GM08714 (cell line): ENCODE measurements around the gene PDGFRB.

Source experiments
- H3K4me3 ChIP-seq: fragments of 200-500 bp; sonication (Bioruptor generic); 2 replicates; pipeline ENCODE4 v1.5.1; 2014; ENCODE audit warnings: mild to moderate bottlenecking, low read length, inconsistent platforms
- ZNF274 ChIP-seq: IDR thresholded peaks from 2 replicates; pipeline ENCODE4 v1.6.1; 2012; ENCODE audit warnings: mild to moderate bottlenecking, low read depth, low read length

The PDGFRB gene

GRCh38 chr5:150175536-150175935 is 19.9 kb upstream of the PDGFRB start:
- H3K4me3 ChIP-seq, result no peak overlapping the region
- no peak for TF ChIP-seq ZNF274

DNA sequence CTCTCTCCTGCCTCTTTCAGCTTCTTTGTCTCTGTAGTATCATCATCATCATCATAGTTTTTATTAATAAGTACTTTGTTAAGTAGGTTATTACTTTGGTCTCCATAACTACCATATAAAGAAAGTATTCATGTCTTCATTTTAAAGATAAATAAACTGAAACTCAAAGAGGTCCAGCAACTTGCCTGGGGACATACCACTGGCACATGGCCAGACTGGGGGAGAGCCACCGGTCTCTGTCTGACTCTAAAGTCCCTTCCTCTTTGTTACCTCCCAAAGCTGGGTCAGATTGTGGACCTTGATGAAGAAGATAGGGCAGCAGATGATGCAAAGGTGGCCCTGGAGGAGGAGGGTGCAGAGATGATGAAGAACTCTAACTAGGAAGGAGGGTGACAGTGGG is 19.4 kb upstream of the PDGFRB start:
- no peak overlapping the region for H3K4me3 ChIP-seq
- no peak for TF ChIP-seq ZNF274

GRCh38 chr5:150174285-150174684 is 18.6 kb upstream of the PDGFRB start:
- H3K4me3 ChIP-seq, result no peak overlapping the region
- no peak for TF ChIP-seq ZNF274

DNA sequence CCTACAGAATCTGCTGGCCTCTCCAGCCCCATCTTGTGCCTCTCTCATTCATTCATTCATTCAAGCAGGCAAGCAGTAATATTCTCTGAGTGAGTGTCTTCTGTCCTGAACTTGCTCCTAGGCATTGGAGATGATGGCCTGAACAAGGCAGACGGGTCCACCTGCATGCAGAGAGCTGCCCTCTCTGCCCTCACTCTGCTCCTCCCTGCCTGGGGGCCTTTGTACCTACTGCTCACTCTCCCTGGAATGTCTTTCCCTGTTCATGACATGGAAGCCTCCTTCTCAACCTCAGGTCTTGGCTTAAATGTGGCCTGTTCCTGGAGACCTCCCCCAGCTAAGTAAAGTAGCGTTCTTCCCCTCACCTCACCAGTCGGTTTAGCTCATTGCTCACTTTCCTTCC is 17.5 kb upstream of the PDGFRB start:
- TF ChIP-seq ZNF274, result no peak
- H3K4me3 ChIP-seq, result no peak overlapping the region

DNA sequence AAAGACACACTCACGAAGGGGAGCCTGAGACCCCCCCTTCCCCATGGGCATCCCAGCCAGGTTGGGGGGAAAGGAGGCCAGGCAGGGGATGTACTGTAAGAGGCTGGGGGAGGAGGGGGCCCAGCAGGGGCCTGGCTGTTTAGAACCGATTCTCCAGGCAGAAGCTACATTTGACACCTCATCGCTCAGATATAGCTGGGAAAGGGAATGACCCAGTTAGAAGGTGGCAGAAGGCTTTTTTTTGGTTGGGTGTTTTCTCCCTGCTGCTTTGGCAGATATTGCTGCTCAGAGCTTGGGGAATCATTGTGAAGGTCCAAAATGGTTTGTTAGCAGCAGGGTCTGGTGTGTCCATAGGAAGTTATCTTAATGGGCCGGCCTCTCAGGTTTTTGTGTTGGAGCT is 16.9 kb upstream of the PDGFRB start:
- no peak overlapping the region for H3K4me3 ChIP-seq

DNA sequence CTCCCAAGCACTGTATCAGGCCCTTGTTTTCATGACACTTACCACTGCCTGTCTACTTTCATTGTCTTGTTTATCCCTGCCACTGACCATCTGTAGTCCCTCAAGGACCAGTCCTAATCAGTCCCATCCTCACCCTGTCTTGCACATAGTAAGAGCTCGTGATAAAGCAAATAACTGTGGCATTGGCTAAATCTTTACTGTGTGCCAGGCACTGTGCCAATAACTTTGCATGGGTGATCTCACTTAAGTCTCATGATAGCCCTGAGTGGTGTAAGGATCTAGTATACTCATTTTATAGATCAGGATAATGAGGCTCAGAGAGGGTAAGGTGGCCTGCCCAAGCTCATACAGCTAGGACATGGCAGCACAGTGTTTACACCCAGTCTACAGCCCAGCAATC is 16.5 kb upstream of the PDGFRB start:
- no peak overlapping the region for H3K4me3 ChIP-seq
- no peak for TF ChIP-seq ZNF274

More for the DNA sequence above, 16.9 kb upstream of the PDGFRB start:
- TF ChIP-seq ZNF274, result no peak

DNA sequence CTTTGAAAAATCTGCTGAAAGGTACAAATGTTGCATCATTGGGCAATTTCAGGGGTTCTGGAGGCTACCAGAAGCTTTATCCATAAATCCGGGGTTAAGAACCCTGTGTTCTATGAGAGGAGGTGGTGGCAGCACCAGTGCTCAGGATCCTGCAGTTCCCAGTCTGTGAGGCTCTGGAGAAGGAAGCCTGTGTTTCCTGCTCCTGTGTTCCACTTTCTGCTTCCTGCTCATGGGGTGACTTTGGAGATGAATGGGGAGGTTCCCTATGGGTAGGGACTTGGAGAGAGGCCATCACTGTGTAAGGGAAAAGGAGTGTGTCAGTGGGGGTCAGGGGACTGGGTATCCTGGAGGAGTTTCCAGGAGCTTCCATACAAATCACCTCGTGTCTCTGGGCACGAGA is 13.2 kb upstream of the PDGFRB start:
- H3K4me3 ChIP-seq, result no peak overlapping the region
- TF ChIP-seq ZNF274, result no peak

DNA sequence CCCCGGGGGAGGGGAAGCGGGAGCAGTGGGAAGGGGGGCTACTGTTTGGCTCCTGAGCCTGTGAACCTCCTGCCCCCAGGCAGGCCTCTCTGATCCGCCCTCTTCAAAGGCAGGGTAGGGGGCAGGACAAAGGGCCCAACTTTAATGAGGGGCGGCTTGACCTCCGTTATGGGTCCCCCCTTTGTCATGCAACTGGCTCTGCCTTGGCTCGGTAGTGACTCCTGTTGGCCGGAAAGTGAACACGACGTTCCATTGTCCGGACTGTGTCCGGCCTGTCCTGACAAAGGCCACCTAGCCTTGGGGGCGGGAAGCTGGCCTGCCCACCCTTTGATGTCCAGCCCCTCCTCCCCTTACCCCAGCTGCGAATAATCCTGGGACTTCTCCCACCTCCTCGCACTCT is 12.3 kb upstream of the PDGFRB start:
- no peak for TF ChIP-seq ZNF274
- no peak overlapping the region for H3K4me3 ChIP-seq

GRCh38 chr5:150167512-150167850 is 11.8 kb upstream of the PDGFRB start:
- TF ChIP-seq ZNF274, result no peak
- H3K4me3 ChIP-seq, result no peak overlapping the region

- no peak within 1 kb of the TSS for H3K4me3 ChIP-seq
- TF ChIP-seq ZNF274, result no peak
These were observed 11.2 kb upstream of the PDGFRB start, which contains the start of gene CDX1 for GRCh38 chr5:150166650-150167511. TSS of gene CDX1 (plus strand) at chr5:150166778. CDS start at chr5:150166877, 99 bp downstream.

DNA sequence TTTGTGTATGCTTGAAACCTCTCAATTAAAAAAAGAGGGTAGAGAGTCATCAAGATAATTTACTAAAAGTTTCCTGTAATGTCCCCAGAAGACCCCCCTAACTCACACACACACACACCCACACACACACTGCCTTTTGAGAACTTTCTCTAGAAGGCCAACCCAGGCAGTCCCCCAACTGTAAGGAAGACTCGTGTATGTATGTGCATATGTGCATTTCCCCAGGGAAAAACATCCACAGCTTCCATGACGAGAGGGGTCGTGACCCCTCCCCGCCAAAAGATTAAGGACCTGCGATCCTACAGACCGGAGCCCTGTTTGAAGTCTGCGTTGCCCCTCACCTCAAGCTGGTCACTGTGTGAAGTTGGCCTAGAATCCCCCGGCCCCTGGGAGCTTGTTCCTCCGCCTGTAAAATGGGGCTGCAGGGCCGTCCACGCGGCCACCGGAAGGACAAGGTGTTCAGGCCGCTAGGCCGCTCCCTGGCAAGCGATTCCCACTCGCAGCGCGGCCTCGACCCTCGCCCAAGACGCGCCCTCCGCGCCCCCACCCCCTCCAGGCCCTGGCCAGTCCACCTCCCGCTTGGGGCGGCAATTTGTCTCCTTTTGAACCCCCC is 10.5 kb upstream of the PDGFRB start:
- no peak for TF ChIP-seq ZNF274
- no peak overlapping the region for H3K4me3 ChIP-seq

- H3K4me3 ChIP-seq, result no peak overlapping the region
- no peak for TF ChIP-seq ZNF274
These were observed 8.8 kb upstream of the PDGFRB start for GRCh38 chr5:150164211-150164980.

DNA sequence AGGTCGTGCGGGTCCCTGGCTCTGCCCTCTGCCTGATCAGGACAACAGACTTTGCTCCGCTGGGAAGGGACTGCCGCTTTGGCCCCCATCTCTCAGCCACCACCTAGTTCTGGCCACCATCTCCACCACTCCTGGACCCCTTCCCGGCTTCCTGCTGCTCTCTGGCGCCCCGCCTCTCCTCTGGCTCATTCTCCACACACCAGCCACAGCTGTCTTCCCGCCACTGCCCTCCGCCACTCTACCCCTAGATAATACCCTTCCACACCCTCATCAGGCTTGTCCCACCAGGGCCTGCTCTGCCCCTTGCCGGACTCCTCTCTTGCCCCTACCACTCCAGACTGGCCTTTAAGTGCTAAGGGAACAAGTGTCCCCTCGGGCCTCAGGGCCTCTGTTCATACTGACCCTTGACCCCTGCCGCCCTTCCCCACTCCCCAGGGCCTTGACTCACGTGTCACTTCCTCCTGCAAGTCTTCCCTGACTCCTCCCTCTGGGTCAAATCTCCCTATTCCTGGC is 8.0 kb upstream of the PDGFRB start:
- TF ChIP-seq ZNF274, result no peak

DNA sequence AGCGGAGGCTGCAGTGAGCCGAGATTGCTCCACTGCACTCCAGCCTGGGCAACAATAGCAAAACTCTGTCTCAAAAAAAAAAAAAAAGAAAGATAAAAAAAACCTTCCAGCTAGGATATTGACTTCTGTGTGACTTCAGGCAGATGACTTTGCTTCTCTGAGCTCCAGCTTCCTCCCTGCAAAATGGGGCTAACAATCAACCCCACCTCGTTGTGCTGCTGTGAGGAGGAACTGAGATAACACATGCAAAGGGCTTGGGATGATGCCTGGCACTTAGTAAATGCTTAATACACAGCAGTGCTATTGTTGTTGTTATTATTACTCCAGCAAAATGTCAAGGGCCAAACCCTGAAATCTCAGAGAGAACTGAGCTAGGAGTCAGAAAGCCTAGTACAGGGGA is 7.4 kb upstream of the PDGFRB start:
- no peak for TF ChIP-seq ZNF274
- no peak overlapping the region for H3K4me3 ChIP-seq

More for the DNA sequence above, 8.0 kb upstream of the PDGFRB start:
- H3K4me3 ChIP-seq, result no peak overlapping the region
